BLaER1 treated with 17β-estradiol and CSF1 and Interleukin-3, amounts not matched to agents 10 nM and 100 nM (cell line): Measurements from ENCODE around the gene NOXO1.
"Not testable (repeated sequence)": the region's sequence is repeated elsewhere in the genome, so short reads cannot be mapped to it uniquely, and the experiment has no call there.

ENCODE experiments used
- H3K27ac ChIP-seq, 11 experiments: shearing (Covaris generic); formaldehyde crosslinking; 2 replicates each; pipeline ENCODE4 v1.8.1; 2022
- H3K27me3 ChIP-seq, 11 experiments: shearing (Covaris generic); formaldehyde crosslinking; 2 replicates each; pipeline ENCODE4 v1.8.1; 2022
- H3K36me3 ChIP-seq, 11 experiments: shearing (Covaris generic); formaldehyde crosslinking; 2 replicates each; pipeline ENCODE4 v1.8.1; 2022
- H3K4me1 ChIP-seq, 10 experiments: shearing (Covaris generic); formaldehyde crosslinking; 2 replicates each; pipeline ENCODE4 v1.8.1; 2022
- H3K4me2 ChIP-seq, 11 experiments: shearing (Covaris generic); formaldehyde crosslinking; 2 replicates each; pipeline ENCODE4 v1.8.1; 2022
- H3K4me3 ChIP-seq, 10 experiments: shearing (Covaris generic); formaldehyde crosslinking; 2 replicates each; pipeline ENCODE4 v1.8.1; 2022
- H3K9ac ChIP-seq, 11 experiments: shearing (Covaris generic); formaldehyde crosslinking; 2 replicates each; pipeline ENCODE4 v1.8.1; 2022
- H3K9me3 ChIP-seq, 11 experiments: shearing (Covaris generic); formaldehyde crosslinking; replicated peaks in 1 of 11; 2 replicates each; pipeline ENCODE4 v1.8.1; 2022
- H4K20me1 ChIP-seq, 11 experiments: shearing (Covaris generic); formaldehyde crosslinking; 2 replicates each; pipeline ENCODE4 v1.8.1; 2022
- Cebpa-rat ChIP-seq, 11 experiments: shearing (Covaris generic); IDR thresholded peaks; 2 replicates each; pipeline ENCODE4 v1.8.1; 2022

The NOXO1 gene

GRCh38 chr16:1940273-1941161 lies 40.8 kb downstream of the NOXO1 start:
- Histone ChIP-seq H3K36me3 (peaks cover 17 to 45% (median 31%) of the 10 kb centered on the region in 11 experiments), H4K20me1 (peaks cover 0 to 46% (median 27%) of the 10 kb centered on the region in 11 experiments; a peak in 16 of 22 replicates), H3K4me2 (peak overlapping the region; percentile 96 to 100 (median 100)), H3K9ac (peak overlapping the region; percentile 3 to 88 (median 32); a peak in 15 of 22 replicates), H3K27ac (peak overlapping the region in 3 of 11 experiments; percentile 51 to 78 (median 70); a peak in 6 of 22 replicates), H3K4me1 (peaks cover 38 to 66% (median 50%) of the 10 kb centered on the region in 10 experiments), H3K9me3 (no peaks in the 10 kb centered on the region), H3K27me3 (peaks cover 0 to 6% (median 0%) of the 10 kb centered on the region in 11 experiments; a peak in 3 of 22 replicates), H3K4me3 (0 out of 20 replicates have a peak overlapping the region, but pooled peaks of 1 of the 10 experiments have one; percentile 1)
- TF ChIP-seq Cebpa-rat (IDR thresholded peaks at IDR 0.05): no peak

- not testable (repeated sequence) for H3K4me3 ChIP-seq, H3K27me3 ChIP-seq, H3K9me3 ChIP-seq
- peaks cover 17 to 45% (median 31%) of the 10 kb centered on the region in 11 experiments for H3K36me3 ChIP-seq
- peak overlapping the region in 7 of 11 experiments; percentile 16 to 88 (median 46); a peak in 11 of 22 replicates for H3K9ac ChIP-seq
- H3K4me2 ChIP-seq: peak overlapping the region; percentile 96 to 100 (median 100); a peak in 21 of 22 replicates
- peak overlapping the region in 1 of 11 experiments; percentile 78; a peak in 2 of 22 replicates for H3K27ac ChIP-seq
- H3K4me1 ChIP-seq: peaks cover 38 to 65% (median 50%) of the 10 kb centered on the region in 10 experiments
- H4K20me1 ChIP-seq: peaks cover 0 to 46% (median 27%) of the 10 kb centered on the region in 11 experiments; a peak in 16 of 22 replicates
These were observed 41.4 kb downstream of the NOXO1 start for GRCh38 chr16:1939833-1940232.

GRCh38 chr16:1938910-1939309 lies 42.4 kb downstream of the NOXO1 start:
- peak overlapping the region in 3 of 11 experiments; percentile 1 to 78 (median 17); a peak in 3 of 22 replicates for H3K27ac ChIP-seq

GRCh38 chr16:1938316-1938715 lies 43.0 kb downstream of the NOXO1 start:
- H3K4me1 ChIP-seq: peaks cover 28 to 50% (median 41%) of the 10 kb centered on the region in 10 experiments
- peaks cover 0 to 46% (median 27%) of the 10 kb centered on the region in 11 experiments; a peak in 16 of 22 replicates for H4K20me1 ChIP-seq
- peaks cover 0 to 6% (median 0%) of the 10 kb centered on the region in 11 experiments; a peak in 3 of 22 replicates for H3K27me3 ChIP-seq
- H3K27ac ChIP-seq: peak overlapping the region in 2 of 11 experiments; percentile 17 to 78; a peak in 2 of 22 replicates
- no peak overlapping the region for H3K4me3 ChIP-seq
- peak overlapping the region in 1 of 11 experiments; percentile 10; a peak in 1 of 22 replicates for H3K4me2 ChIP-seq
- H3K9ac ChIP-seq: peak overlapping the region in 8 of 11 experiments; percentile 12 to 88 (median 38); a peak in 7 of 22 replicates
- no peak for TF ChIP-seq Cebpa-rat (IDR thresholded peaks at IDR 0.05)
- H3K36me3 ChIP-seq: peaks cover 17 to 45% (median 31%) of the 10 kb centered on the region in 11 experiments
- H3K9me3 ChIP-seq: no peaks in the 10 kb centered on the region

More at GRCh38 chr16:1938910-1939309, 42.4 kb downstream of the NOXO1 start:
- H3K36me3 ChIP-seq: peaks cover 17 to 45% (median 31%) of the 10 kb centered on the region in 11 experiments
- H3K4me1 ChIP-seq: peaks cover 33 to 56% (median 47%) of the 10 kb centered on the region in 10 experiments
- no peaks in the 10 kb centered on the region for H3K9me3 ChIP-seq
- peak overlapping the region in 6 of 11 experiments; percentile 98 to 100 (median 100); a peak in 11 of 22 replicates for H3K4me2 ChIP-seq
- H3K27me3 ChIP-seq: peaks cover 0 to 6% (median 0%) of the 10 kb centered on the region in 11 experiments; a peak in 3 of 22 replicates
- H4K20me1 ChIP-seq: peaks cover 0 to 46% (median 27%) of the 10 kb centered on the region in 11 experiments; a peak in 16 of 22 replicates
- TF ChIP-seq Cebpa-rat (IDR thresholded peaks at IDR 0.05): no peak
- no peak overlapping the region for H3K4me3 ChIP-seq
- H3K9ac ChIP-seq: peak overlapping the region in 10 of 11 experiments; percentile 16 to 88 (median 42); a peak in 12 of 22 replicates

- Histone ChIP-seq H3K36me3 (peaks cover 17 to 45% (median 31%) of the 10 kb centered on the region in 11 experiments), H3K27me3 (peaks cover 0 to under 1% (median 0%) of the 10 kb centered on the region in 11 experiments; a peak in 2 of 22 replicates), H3K27ac (no peak overlapping the region), H4K20me1 (peaks cover 0 to 40% (median 23%) of the 10 kb centered on the region in 11 experiments; a peak in 16 of 22 replicates), H3K4me2 (no peak overlapping the region), H3K4me3 (no peak overlapping the region), H3K9ac (0 out of 22 replicates have a peak overlapping the region, but pooled peaks of 1 of the 11 experiments have one; percentile 15), H3K4me1 (peaks cover 21 to 43% (median 38%) of the 10 kb centered on the region in 10 experiments), H3K9me3 (no peaks in the 10 kb centered on the region)
- no peak for TF ChIP-seq Cebpa-rat (IDR thresholded peaks at IDR 0.05)
These were observed 44.3 kb downstream of the NOXO1 start for GRCh38 chr16:1936945-1937479.

- H3K27ac ChIP-seq: no peak overlapping the region
- H3K36me3 ChIP-seq: peaks cover 4 to 19% (median 15%) of the 10 kb centered on the region in 11 experiments
- peak overlapping the region in 5 of 11 experiments; percentile 7 to 48 (median 37); a peak in 6 of 22 replicates for H3K9ac ChIP-seq
- no peaks in the 10 kb centered on the region for H3K9me3 ChIP-seq
- peaks cover 0 to 16% (median 5%) of the 10 kb centered on the region in 10 experiments; a peak in 10 of 20 replicates for H3K4me1 ChIP-seq
- TF ChIP-seq Cebpa-rat (IDR thresholded peaks at IDR 0.05): no peak
- no peaks in the 10 kb centered on the region for H3K27me3 ChIP-seq
- 0 out of 22 replicates have a peak overlapping the region, but pooled peaks of 1 of the 11 experiments have one; percentile 10 for H3K4me2 ChIP-seq
- H4K20me1 ChIP-seq: peaks cover 0 to 9% (median 0%) of the 10 kb centered on the region in 11 experiments; a peak in 3 of 22 replicates
- no peak overlapping the region for H3K4me3 ChIP-seq
These were observed 48.1 kb downstream of the NOXO1 start for GRCh38 chr16:1933097-1933661.

GRCh38 chr16:1932050-1933028 lies 48.9 kb downstream of the NOXO1 start:
- Histone ChIP-seq H3K27ac (no peak overlapping the region; a peak in 1 of 22 replicates), H4K20me1 (peaks cover 0 to 9% (median 0%) of the 10 kb centered on the region in 11 experiments; a peak in 2 of 22 replicates), H3K36me3 (peaks cover 0 to 10% (median 6%) of the 10 kb centered on the region in 11 experiments; a peak in 16 of 22 replicates)

More at GRCh38 chr16:1932050-1933028, 48.9 kb downstream of the NOXO1 start:
- H3K4me2 ChIP-seq: no peak overlapping the region
- H3K4me1 ChIP-seq: peaks cover 0 to 16% (median 5%) of the 10 kb centered on the region in 10 experiments; a peak in 9 of 20 replicates
- H3K27me3 ChIP-seq: no peaks in the 10 kb centered on the region
- peak overlapping the region in 5 of 11 experiments; percentile 20 to 41 (median 24); a peak in 6 of 22 replicates for H3K9ac ChIP-seq
- H3K9me3 ChIP-seq: no peaks in the 10 kb centered on the region
- H3K4me3 ChIP-seq: no peak overlapping the region
- no peak for TF ChIP-seq Cebpa-rat (IDR thresholded peaks at IDR 0.05)
